Liver (tissue), 3 donors: Measurements from ENCODE around the gene MFSD2B.

Experiments used
- GABPA ChIP-seq, 2 donors: IDR thresholded peaks in 1 of 2; conservative IDR thresholded peaks in 1 of 2; 2 replicates each; pipeline ENCODE4 v1.6.1; 2016; ENCODE audit warnings: antibody characterized with exemption in 2 of 2, mild to moderate bottlenecking in 1 of 2, moderate library complexity in 1 of 2
- REST ChIP-seq: IDR thresholded peaks from 2 replicates; pipeline ENCODE4 v1.6.1; 2016; ENCODE audit warnings: antibody characterized with exemption, mild to moderate bottlenecking
- YY1 ChIP-seq: IDR thresholded peaks from 2 replicates; pipeline ENCODE4 v1.6.1; 2016; ENCODE audit warnings: antibody characterized with exemption, mild to moderate bottlenecking
- TF ChIP-seq, protein P1 (sequence below): IDR thresholded peaks from 2 replicates; pipeline ENCODE4 v1.6.1; 2016; ENCODE audit warnings: antibody characterized with exemption
- TF ChIP-seq, protein P2 (sequence below): fragments of 150-350 bp; IDR thresholded peaks from 2 replicates; pipeline ENCODE4 v1.5.1; 2017; ENCODE audit warnings: improper control_type of control experiment, low read depth, low read length; ENCODE audit not compliant: missing input control
- donor health status: healthy.
- donor health status: healthy.

GRCh38 chr2:24020244-24020643 is 10.4 kb downstream of the MFSD2B start:
- TF ChIP-seq, protein P1, sequence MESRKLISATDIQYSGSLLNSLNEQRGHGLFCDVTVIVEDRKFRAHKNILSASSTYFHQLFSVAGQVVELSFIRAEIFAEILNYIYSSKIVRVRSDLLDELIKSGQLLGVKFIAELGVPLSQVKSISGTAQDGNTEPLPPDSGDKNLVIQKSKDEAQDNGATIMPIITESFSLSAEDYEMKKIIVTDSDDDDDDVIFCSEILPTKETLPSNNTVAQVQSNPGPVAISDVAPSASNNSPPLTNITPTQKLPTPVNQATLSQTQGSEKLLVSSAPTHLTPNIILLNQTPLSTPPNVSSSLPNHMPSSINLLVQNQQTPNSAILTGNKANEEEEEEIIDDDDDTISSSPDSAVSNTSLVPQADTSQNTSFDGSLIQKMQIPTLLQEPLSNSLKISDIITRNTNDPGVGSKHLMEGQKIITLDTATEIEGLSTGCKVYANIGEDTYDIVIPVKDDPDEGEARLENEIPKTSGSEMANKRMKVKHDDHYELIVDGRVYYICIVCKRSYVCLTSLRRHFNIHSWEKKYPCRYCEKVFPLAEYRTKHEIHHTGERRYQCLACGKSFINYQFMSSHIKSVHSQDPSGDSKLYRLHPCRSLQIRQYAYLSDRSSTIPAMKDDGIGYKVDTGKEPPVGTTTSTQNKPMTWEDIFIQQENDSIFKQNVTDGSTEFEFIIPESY = no peak
- TF ChIP-seq, protein P2, sequence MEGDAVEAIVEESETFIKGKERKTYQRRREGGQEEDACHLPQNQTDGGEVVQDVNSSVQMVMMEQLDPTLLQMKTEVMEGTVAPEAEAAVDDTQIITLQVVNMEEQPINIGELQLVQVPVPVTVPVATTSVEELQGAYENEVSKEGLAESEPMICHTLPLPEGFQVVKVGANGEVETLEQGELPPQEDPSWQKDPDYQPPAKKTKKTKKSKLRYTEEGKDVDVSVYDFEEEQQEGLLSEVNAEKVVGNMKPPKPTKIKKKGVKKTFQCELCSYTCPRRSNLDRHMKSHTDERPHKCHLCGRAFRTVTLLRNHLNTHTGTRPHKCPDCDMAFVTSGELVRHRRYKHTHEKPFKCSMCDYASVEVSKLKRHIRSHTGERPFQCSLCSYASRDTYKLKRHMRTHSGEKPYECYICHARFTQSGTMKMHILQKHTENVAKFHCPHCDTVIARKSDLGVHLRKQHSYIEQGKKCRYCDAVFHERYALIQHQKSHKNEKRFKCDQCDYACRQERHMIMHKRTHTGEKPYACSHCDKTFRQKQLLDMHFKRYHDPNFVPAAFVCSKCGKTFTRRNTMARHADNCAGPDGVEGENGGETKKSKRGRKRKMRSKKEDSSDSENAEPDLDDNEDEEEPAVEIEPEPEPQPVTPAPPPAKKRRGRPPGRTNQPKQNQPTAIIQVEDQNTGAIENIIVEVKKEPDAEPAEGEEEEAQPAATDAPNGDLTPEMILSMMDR = no peak
- TF ChIP-seq GABPA (IDR thresholded peaks at IDR 0.05 in 1 of 2, conservative IDR thresholded peaks at IDR 0.05 in 1 of 2) = no peak
- no peak for TF ChIP-seq REST
- no peak for TF ChIP-seq YY1
